Kidney epithelial cell (primary cell): ENCODE measurements around the gene ADAMTS15. TPM values are rescaled to one million over a fixed set of nuclear protein-coding genes. Genes with fewer than 3 reads are reported as not detected.

ENCODE experiments used
- DNase-seq: peaks from one replicate; pipeline ENCODE4 v3.0.0-alpha.2; 2010; ENCODE audit warnings: low read depth
- H3K27me3 ChIP-seq: 2 replicates; pipeline ENCODE4 v1.6.0; 2011; ENCODE audit warnings: low read length; ENCODE audit not compliant: control insufficient read depth, insufficient read depth
- H3K36me3 ChIP-seq: 2 replicates; pipeline ENCODE4 v1.5.1; 2011; ENCODE audit warnings: low read length; ENCODE audit not compliant: control insufficient read depth, insufficient read depth
- H3K4me3 ChIP-seq: 2 replicates; pipeline ENCODE4 v1.5.1; 2011; ENCODE audit warnings: low read depth, mild to moderate bottlenecking, control low read depth, low read length
- CTCF ChIP-seq: IDR thresholded peaks from 2 replicates; pipeline ENCODE4 v1.5.1; 2011; ENCODE audit warnings: mild to moderate bottlenecking, moderate library complexity, low read length, control low read depth, inconsistent platforms; ENCODE audit not compliant: insufficient read depth, poor library complexity, severe bottlenecking
- total RNA-seq: library from RNA; depleted of rRNA; stranded (reverse); fragments of >200 nt; gene quantifications from 2 replicates; pipeline ENCODE4 v1.2.3, GENCODE V29; 2015

The ADAMTS15 gene
- total RNA-seq, 1 donor from 2014 or later: 4.2 TPM

DNA sequence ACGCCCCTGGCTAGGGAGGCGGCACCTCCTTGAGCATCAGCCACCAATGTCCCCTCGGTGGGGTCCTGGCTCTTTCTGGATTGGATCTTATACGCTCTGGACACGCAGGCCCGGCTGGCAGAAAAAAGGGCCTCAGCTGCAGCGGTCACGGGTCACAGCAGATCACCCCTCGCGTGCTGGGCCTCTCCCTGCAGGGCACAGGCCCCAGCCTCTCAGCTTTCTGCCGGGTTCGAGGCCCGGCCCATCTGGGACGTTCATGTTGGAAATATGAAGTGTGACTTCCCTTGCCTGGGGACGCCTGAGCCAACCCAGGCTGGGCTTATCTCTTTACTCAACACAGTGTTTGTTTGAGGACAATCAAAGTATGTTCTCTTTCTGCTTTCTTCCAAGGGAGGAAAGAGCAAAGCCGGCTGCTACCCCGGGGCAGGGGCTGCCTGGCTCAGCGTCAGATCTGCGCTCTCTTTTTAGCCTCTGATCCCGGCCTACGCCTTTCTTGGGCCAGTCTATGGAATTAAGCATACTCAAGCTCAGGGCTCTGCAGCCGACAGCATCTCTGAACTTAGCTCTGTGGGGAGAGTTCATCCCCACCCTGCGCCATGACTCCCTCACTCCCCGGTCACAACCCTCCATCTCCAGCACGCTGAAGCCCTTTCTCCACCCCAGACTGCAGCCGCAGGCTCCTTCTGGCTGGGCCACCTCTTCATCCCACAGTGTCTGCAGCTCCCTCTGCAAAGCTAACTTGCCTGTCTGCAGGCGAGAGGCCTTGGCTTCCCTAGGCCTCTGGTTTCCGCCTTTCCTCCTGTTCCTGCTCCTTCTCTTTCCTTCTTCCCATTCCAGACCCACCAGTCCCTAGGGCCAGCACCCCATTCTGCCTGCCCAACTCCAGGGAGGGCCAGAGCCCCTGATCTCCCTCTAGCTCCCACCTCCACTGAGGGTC lies 38.8 kb downstream of the ADAMTS15 start:
- TF ChIP-seq CTCF: no peak
- no peaks in the 10 kb centered on the region for H3K36me3 ChIP-seq
- no peak for DNase-seq
- no peak overlapping the region for H3K4me3 ChIP-seq
- H3K27me3 ChIP-seq: no peaks in the 10 kb centered on the region

DNA sequence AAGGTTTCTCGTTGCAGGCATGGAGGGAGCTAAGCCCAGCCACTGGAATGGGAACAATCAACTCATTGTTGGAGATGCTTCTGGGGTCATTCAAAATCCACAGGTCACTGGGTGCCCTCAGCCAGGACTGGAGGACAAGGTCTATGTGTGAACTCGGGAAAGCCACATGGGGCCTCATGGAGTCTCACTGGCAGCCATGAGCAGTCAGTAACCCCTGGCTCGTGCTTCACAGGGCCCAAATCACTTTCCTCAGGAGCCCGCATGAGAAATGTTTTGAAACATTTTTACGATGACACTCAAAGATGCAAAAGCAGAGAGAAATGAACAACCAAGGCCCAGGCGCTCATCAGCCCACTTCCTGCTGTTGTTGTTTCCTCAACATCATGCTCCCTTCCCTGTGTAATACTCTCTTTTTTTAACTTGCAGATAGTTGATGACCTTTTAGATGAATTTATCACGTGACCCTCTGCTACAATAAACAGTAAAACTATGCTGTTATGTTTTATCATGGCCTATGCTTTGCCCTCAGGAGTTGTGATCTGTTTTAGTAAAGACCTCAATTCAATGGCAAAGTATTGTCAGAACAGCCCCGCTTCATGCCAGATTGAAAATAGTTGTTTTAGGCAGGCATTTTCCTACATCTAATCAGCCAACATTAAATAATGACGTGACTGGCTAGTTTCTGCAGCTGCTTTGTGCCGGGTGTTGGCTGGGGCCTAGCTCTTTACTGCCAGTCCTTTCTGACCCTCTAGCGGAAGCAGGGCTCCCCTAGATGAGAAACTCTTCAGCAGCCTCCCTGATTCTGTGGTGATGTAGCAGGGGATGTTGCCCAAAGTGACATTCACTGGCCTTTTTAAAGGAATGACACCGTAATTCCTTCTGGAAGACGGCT lies 39.7 kb downstream of the ADAMTS15 start:
- no peaks in the 10 kb centered on the region for H3K27me3 ChIP-seq
- H3K36me3 ChIP-seq: no peaks in the 10 kb centered on the region
- no peak overlapping the region for H3K4me3 ChIP-seq
- DNase-seq: no peak
- no peak for TF ChIP-seq CTCF

- no peak for DNase-seq
These were observed 40.6 kb downstream of the ADAMTS15 start for GRCh38 chr11:130488848-130489584.

GRCh38 chr11:130489716-130490115 lies 41.3 kb downstream of the ADAMTS15 start:
- Histone ChIP-seq H3K27me3 (no peaks in the 10 kb centered on the region), H3K36me3 (no peaks in the 10 kb centered on the region), H3K4me3 (no peak overlapping the region)
- no peak for DNase-seq
- TF ChIP-seq CTCF: no peak

More at GRCh38 chr11:130488848-130489584, 40.6 kb downstream of the ADAMTS15 start:
- no peak for TF ChIP-seq CTCF
- Histone ChIP-seq H3K27me3 (no peaks in the 10 kb centered on the region), H3K36me3 (no peaks in the 10 kb centered on the region), H3K4me3 (no peak overlapping the region)

DNA sequence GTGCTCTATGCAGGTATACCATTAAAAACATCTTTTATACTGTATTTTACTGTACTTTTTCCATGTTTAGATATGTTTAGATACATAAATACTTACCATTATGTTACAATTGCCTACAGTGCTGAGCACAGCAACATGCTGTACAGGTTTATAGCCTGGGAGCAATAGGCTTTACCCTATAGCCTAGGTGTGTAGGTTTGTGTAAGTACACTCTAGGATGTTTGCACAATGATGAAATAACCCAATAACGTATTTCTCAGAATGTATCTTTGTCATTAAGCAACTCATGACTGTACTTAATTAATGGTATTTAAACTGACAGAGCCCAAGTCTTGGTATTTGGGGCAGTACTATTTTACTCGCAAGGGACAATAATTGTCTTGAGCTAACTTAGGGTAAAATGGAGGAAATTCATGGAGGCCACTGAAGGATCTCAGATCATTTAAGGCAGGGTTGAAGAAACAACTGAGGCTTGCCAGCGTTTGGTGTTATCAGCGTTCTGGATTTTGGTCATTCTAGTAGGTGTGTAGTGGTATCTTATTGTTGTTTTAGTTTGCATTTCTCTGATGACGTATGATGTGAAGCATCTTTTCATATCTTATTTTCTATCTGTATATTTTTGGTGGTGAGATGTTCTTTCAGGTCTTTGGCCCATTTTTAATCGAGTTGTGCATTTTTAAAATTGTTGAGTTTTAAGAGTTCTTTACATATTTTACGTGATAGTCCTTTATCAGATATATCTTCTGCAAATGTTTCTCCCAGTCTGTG lies 42.4 kb downstream of the ADAMTS15 start:
- TF ChIP-seq CTCF: no peak
- H3K4me3 ChIP-seq: no peak overlapping the region
- H3K36me3 ChIP-seq: no peaks in the 10 kb centered on the region
- no peak for DNase-seq
- no peaks in the 10 kb centered on the region for H3K27me3 ChIP-seq
